CMK (cell line): ENCODE measurements around the gene SLC6A17.

Source experiments
- DNase-seq: peaks from one replicate; pipeline ENCODE4 v3.0.0-alpha.2; 2010; ENCODE audit warnings: low read depth

SLC6A17 gene

GRCh38 chr1:110205156-110205555 lies 54.9 kb downstream of the SLC6A17 start:
- DNase-seq = no peak

GRCh38 chr1:110205591-110206155 lies 55.4 kb downstream of the SLC6A17 start:
- DNase-seq = no peak

GRCh38 chr1:110206261-110206920 lies 56.1 kb downstream of the SLC6A17 start:
- DNase-seq = no peak

GRCh38 chr1:110207831-110208230 lies 57.5 kb downstream of the SLC6A17 start:
- DNase-seq = peak; percentile 39

GRCh38 chr1:110208916-110209645 lies 58.8 kb downstream of the SLC6A17 start:
- no peak for DNase-seq

- DNase-seq = peak; percentile 78
Measured at GRCh38 chr1:110209715-110210603, 59.7 kb downstream of the SLC6A17 start, which contains the start of gene KCNC4. KCNC4 (plus strand) TSS chr1:110210314; CDS start chr1:110211500, 1,186 bp downstream.

- peak; percentile 58 for DNase-seq
Measured at GRCh38 chr1:110210604-110211495, 60.6 kb downstream of the SLC6A17 start.

- no peak for DNase-seq
Measured at GRCh38 chr1:110211496-110212168, 61.3 kb downstream of the SLC6A17 start.

- no peak for DNase-seq
Measured at GRCh38 chr1:110212169-110213142, 62.2 kb downstream of the SLC6A17 start.

GRCh38 chr1:110213143-110213540 lies 62.8 kb downstream of the SLC6A17 start:
- no peak for DNase-seq

GRCh38 chr1:110214454-110215404 lies 64.4 kb downstream of the SLC6A17 start:
- no peak for DNase-seq

- DNase-seq = no peak
Measured at GRCh38 chr1:110215621-110216515, 65.6 kb downstream of the SLC6A17 start.

- DNase-seq = no peak
Measured at GRCh38 chr1:110216844-110217444, 66.7 kb downstream of the SLC6A17 start.

GRCh38 chr1:110218137-110218536 lies 67.8 kb downstream of the SLC6A17 start:
- no peak for DNase-seq

- DNase-seq = no peak
Measured at GRCh38 chr1:110218739-110219138, 68.4 kb downstream of the SLC6A17 start.

- no peak for DNase-seq
Measured at GRCh38 chr1:110220324-110220723, 70.0 kb downstream of the SLC6A17 start.

- no peak for DNase-seq
Measured at GRCh38 chr1:110221119-110221518, 70.8 kb downstream of the SLC6A17 start.
